ENCODE results near the gene PITPNC1. TPM values are rescaled to one million over a fixed set of nuclear protein-coding genes. Genes with fewer than 3 reads are reported as not detected.
A peak's percentile ranks its signal among the peaks of the same experiment; 100 is the strongest.
"Not testable (repeated sequence)": the region's sequence is repeated elsewhere in the genome, so short reads cannot be mapped to it uniquely, and the experiment has no call there.

The PITPNC1 gene
- total and polyA plus RNA-seq, 4 experiments from 2014 or later = 68.4 to 124 (median 89.9) TPM

DNA sequence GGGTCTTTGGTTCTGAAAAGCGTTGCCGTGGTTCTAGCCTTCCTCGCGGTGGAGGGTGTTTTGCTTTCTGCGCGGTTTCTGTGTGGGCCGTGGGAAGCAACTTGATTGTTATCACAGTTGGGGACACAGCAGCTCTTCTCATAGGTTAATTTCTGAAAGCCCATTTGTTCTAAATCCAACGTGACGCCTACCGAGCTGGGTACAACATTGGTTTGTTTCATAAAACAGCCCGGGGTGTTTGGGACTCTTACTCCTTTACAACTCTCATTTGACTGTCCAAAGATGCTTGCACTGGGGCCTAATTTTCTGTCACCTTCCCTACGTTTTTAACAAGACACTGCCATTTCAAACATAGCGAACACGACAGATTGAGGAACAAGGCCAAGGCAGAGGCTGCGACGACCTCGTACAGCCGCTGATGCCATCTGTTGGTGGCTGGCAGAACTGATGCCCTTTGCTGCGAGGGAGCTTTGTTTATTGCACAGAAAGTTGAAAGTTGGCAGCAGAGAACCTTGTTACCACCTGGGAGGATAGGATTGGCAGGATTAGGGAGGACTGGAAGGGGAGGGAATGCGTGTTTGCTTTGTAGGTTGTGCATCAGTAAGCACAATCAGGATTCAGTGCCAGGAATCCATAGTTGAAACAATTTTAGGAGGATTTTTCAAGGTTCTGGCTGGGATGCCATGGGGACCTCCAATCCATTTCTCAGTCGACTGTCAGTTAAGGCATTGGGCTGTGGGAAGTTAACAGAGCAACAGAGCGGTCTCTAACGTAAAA lies 98.3 kb downstream of the PITPNC1 start:
- H3K27ac Mint-ChIP-seq = peak overlapping the region; percentile 94 to 97 (median 96)
- Histone ChIP-seq H3K4me1 (ENCODE audit: insufficient read depth, low read length) (peaks cover 62% of the 10 kb centered on the region), H3K36me3 (ENCODE audit: insufficient read depth, low read length) (no peaks in the 10 kb centered on the region), H3K27me3 (ENCODE audit: insufficient read depth, low read length) (no peaks in the 10 kb centered on the region), H3K9me3 (ENCODE audit: control insufficient read depth in 1 of 2, low read length in 2 of 2) (no peaks in the 10 kb centered on the region), H3K27ac (ENCODE audit: low read depth, low read length) (peak overlapping the region; percentile 64), H3K4me3 (ENCODE audit: low read length in 2 of 2) (peak overlapping the region in 1 of 2 donors; percentile 36)
- ChIA-PET CTCF (ENCODE audit: partially characterized antibody) (interaction anchor here (0.6 to 17.7 kb wide), 26 partner anchors 9 to 242 kb away, joined by 3 to 605 read pairs (median 5); partner anchors contain the start of genes PITPNC1 and PSMD12), POLR2A (ENCODE audit: partially characterized antibody) (interaction anchor here (0.6 to 8.5 kb wide), 28 partner anchors 8 to 214 kb away, joined by 3 to 258 read pairs (median 5); partner anchors contain the start of genes PITPNC1 and PSMD12)
- H3K36me3 Mint-ChIP-seq = peaks cover 0 to 5% of the 10 kb centered on the region in 2 donors
- peak; percentile 84 to 87 (median 86) for DNase-seq
- H3K4me1 Mint-ChIP-seq = peaks cover 53 to 76% (median 63%) of the 10 kb centered on the region in 4 donors
- intact Hi-C loops (cut with micrococcal nuclease) = loop anchor here (1.0 to 2.0 kb wide), 8 partner anchors 23 to 213 kb away; no protein-coding TSS in a partner anchor
- H3K27me3 Mint-ChIP-seq = no peaks in the 10 kb centered on the region
- peak overlapping the region; percentile 76 to 86 (median 82) for H3K4me3 Mint-ChIP-seq
- no peaks in the 10 kb centered on the region for H3K9me3 Mint-ChIP-seq

DNA sequence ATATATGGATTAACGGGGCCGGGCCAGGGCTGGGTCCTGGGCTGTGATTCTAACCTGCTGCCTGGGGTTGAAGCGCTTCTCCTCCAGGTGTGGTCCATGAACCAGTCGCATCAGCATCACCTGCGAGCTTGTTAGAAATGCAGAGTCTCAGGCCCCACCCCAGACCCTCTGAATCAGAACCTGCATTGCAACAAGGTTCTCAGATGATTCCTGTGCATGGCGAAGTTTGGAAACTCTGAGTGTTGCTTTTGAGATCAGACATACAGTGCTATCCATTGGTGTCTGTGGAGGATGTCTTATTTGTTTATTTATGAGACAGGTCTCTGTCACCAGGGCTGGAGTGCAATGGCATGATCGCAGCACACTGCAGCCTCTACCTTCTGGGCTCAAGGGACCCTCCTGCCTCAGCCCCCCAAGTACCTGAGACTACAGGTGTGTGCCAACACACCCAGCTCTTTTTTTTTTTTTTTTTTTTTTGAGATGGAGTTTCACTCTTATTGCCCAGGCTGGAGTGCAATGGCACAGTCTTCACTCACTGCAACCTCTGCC lies 99.8 kb downstream of the PITPNC1 start:
- H3K27me3 ChIP-seq (ENCODE audit: insufficient read depth, low read length) = no peaks in the 10 kb centered on the region
- no peak for DNase-seq
- H3K4me3 ChIP-seq (ENCODE audit: low read length in 2 of 2) = no peak overlapping the region
- intact Hi-C loops (cut with micrococcal nuclease) = no loop called here
- Mint-ChIP-seq H3K27ac (peak overlapping the region in 6 of 7 donors; percentile 61 to 97 (median 82)), H3K4me1 (peaks cover 52 to 76% (median 66%) of the 10 kb centered on the region in 4 donors), H3K4me3 (peak overlapping the region in 1 of 8 donors; percentile 26), H3K36me3 (peaks cover 0 to 1% of the 10 kb centered on the region in 2 donors), H3K9me3 (no peaks in the 10 kb centered on the region), H3K27me3 (no peaks in the 10 kb centered on the region)
- H3K9me3 ChIP-seq (ENCODE audit: control insufficient read depth in 1 of 2, low read length in 2 of 2) = no peaks in the 10 kb centered on the region
- H3K36me3 ChIP-seq (ENCODE audit: insufficient read depth, low read length) = no peaks in the 10 kb centered on the region
- ChIA-PET CTCF (ENCODE audit: partially characterized antibody) (interaction anchor here (0.6 to 17.7 kb wide), 13 partner anchors 8 to 210 kb away, joined by 3 to 605 read pairs (median 6); partner anchors contain the start of genes PITPNC1 and PSMD12), POLR2A (ENCODE audit: partially characterized antibody) (interaction anchor here (1.7 to 8.5 kb wide), 5 partner anchors 10 to 98 kb away, joined by 7 to 258 read pairs (median 104); partner anchors contain the start of gene PITPNC1)
- H3K4me1 ChIP-seq (ENCODE audit: insufficient read depth, low read length) = peaks cover 61% of the 10 kb centered on the region
- H3K27ac ChIP-seq (ENCODE audit: low read depth, low read length) = peak overlapping the region; percentile 55

DNA sequence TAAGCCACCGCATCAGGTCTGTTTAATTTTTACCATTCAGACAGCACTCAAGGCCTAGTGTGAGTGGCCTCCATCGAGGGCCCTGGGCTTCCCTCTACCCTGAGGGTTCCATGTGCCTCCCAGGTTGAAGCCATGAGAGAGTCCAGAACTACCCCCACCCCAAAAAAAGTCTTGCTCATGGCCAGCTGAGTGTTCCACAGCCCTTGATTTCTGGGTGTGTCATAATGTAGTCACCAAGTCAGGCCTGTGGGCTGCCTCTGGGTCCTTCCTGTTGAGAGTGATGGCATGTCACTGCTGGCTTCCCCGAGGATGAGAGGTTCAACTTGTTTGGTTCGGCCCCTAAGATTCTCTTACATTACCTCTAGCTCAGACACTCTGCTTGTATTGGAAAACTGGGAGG lies 100.6 kb downstream of the PITPNC1 start:
- Histone ChIP-seq H3K9me3 (ENCODE audit: control insufficient read depth in 1 of 2, low read length in 2 of 2) (no peaks in the 10 kb centered on the region), H3K27ac (ENCODE audit: low read depth, low read length) (peak overlapping the region; percentile 55), H3K27me3 (ENCODE audit: insufficient read depth, low read length) (no peaks in the 10 kb centered on the region), H3K4me1 (ENCODE audit: insufficient read depth, low read length) (peaks cover 61% of the 10 kb centered on the region), H3K4me3 (ENCODE audit: low read length in 2 of 2) (peak overlapping the region in 1 of 2 donors; percentile 16), H3K36me3 (ENCODE audit: insufficient read depth, low read length) (no peaks in the 10 kb centered on the region)
- peak overlapping the region; percentile 66 to 87 (median 79) for H3K4me3 Mint-ChIP-seq
- ChIA-PET CTCF (ENCODE audit: partially characterized antibody) (interaction anchor here (1.5 to 17.7 kb wide), 7 partner anchors 9 to 101 kb away, joined by 3 to 605 read pairs (median 47); partner anchors contain the start of genes PITPNC1 and PSMD12), POLR2A (ENCODE audit: partially characterized antibody) (interaction anchor here (1.2 to 8.5 kb wide), 10 partner anchors 9 to 240 kb away, joined by 3 to 258 read pairs (median 10); partner anchors contain the start of genes NOL11 and PITPNC1)
- H3K4me1 Mint-ChIP-seq = peaks cover 55 to 80% (median 67%) of the 10 kb centered on the region in 4 donors
- no peaks in the 10 kb centered on the region for H3K9me3 Mint-ChIP-seq
- H3K27me3 Mint-ChIP-seq = no peaks in the 10 kb centered on the region
- H3K36me3 Mint-ChIP-seq = no peaks in the 10 kb centered on the region
- intact Hi-C loops (cut with micrococcal nuclease) = no loop called here
- DNase-seq = peak in 2 of 5 donors; percentile 39 to 73
- peak overlapping the region; percentile 92 to 97 (median 96) for H3K27ac Mint-ChIP-seq

DNA sequence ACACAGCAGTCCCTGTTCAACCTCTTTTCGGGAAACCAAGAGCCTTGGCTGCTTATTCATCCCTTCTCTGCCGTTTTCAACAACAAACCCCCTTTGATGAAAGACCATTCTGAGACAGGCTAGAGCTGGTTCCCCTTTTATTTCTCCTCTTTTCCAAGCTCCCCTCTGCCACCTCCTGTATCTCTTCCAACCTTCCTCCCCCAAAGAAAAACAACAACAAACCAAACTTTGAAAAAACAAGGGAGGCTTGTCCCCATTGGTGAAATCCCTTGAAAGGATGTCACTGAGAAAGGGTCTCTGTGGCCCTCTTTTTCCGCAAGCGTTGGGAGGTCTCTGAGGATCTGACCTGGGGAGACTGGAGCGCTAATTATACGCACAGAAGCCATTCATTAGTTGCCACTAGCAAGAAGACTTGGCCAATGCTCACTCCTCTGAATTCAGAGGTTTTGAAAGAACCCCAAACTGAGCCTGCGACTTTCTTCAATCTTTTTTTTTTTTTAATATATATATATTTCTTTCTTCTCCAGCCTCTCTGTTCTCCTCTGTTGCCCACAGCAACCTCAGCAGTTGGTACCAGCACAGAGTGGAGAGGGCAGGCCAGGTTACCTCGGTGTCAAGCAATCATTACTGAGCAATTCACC lies 101.4 kb downstream of the PITPNC1 start:
- Histone ChIP-seq H3K4me3 (ENCODE audit: low read length in 2 of 2) (peak overlapping the region in 1 of 2 donors; percentile 16), H3K4me1 (ENCODE audit: insufficient read depth, low read length) (peaks cover 60% of the 10 kb centered on the region), H3K9me3 (ENCODE audit: control insufficient read depth in 1 of 2, low read length in 2 of 2) (no peaks in the 10 kb centered on the region), H3K27ac (ENCODE audit: low read depth, low read length) (peak overlapping the region; percentile 55), H3K36me3 (ENCODE audit: insufficient read depth, low read length) (no peaks in the 10 kb centered on the region), H3K27me3 (ENCODE audit: insufficient read depth, low read length) (no peaks in the 10 kb centered on the region)
- Mint-ChIP-seq H3K36me3 (no peaks in the 10 kb centered on the region), H3K9me3 (no peaks in the 10 kb centered on the region), H3K4me3 (peak overlapping the region; percentile 66 to 87 (median 79)), H3K4me1 (peaks cover 55 to 81% (median 67%) of the 10 kb centered on the region in 4 donors), H3K27ac (peak overlapping the region; percentile 92 to 97 (median 96)), H3K27me3 (no peaks in the 10 kb centered on the region)
- ChIA-PET CTCF (ENCODE audit: partially characterized antibody) (interaction anchor here (1.4 to 17.7 kb wide), 7 partner anchors 10 to 102 kb away, joined by 3 to 605 read pairs (median 47); partner anchors contain the start of genes PITPNC1 and PSMD12), POLR2A (ENCODE audit: partially characterized antibody) (interaction anchor here (0.5 to 8.5 kb wide), 11 partner anchors 8 to 239 kb away, joined by 3 to 258 read pairs (median 7); partner anchors contain the start of genes NOL11 and PITPNC1)
- intact Hi-C loops (cut with micrococcal nuclease) = no loop called here
- DNase-seq = peak in 1 of 5 donors; percentile 15

DNA sequence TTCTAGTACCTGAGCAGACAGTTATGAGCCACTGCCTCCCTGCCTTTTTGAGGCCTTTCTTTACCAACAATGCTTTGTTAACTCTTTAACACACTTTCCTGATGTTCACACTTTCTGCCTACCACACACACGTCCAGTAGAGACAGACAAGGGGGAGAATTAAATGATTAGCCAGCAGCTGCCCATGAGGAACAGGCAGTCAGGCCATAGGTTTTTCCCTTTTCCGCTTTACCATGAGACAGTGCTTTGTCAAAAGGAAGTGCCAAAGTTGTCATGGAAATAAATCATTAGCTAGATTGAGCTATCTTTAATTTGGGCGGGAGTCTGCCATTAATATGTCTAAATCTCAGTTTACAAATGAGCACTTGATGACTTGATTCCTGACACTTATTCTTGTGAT lies 102.1 kb downstream of the PITPNC1 start:
- Histone ChIP-seq H3K36me3 (ENCODE audit: insufficient read depth, low read length) (no peaks in the 10 kb centered on the region), H3K9me3 (ENCODE audit: control insufficient read depth in 1 of 2, low read length in 2 of 2) (no peaks in the 10 kb centered on the region), H3K27ac (ENCODE audit: low read depth, low read length) (peak overlapping the region; percentile 23), H3K4me1 (ENCODE audit: insufficient read depth, low read length) (peaks cover 54% of the 10 kb centered on the region), H3K4me3 (ENCODE audit: low read length in 2 of 2) (no peak overlapping the region), H3K27me3 (ENCODE audit: insufficient read depth, low read length) (no peaks in the 10 kb centered on the region)
- Mint-ChIP-seq H3K27me3 (no peaks in the 10 kb centered on the region), H3K36me3 (no peaks in the 10 kb centered on the region), H3K9me3 (peaks cover 0 to 3% (median 0%) of the 10 kb centered on the region in 8 donors), H3K4me3 (peak overlapping the region in 7 of 8 donors; percentile 17 to 87 (median 70)), H3K4me1 (peaks cover 51 to 77% (median 63%) of the 10 kb centered on the region in 4 donors), H3K27ac (peak overlapping the region; percentile 92 to 97 (median 96))
- no peak for DNase-seq
- CTCF ChIA-PET (ENCODE audit: partially characterized antibody) = interaction anchor here (0.9 to 17.7 kb wide), 3 partner anchors 26 to 102 kb away, joined by 3 to 605 read pairs (median 6); partner anchors contain the start of genes PITPNC1 and PSMD12
- POLR2A ChIA-PET (ENCODE audit: partially characterized antibody) = interaction anchor here (8.5 kb wide), 1 partner anchor 101 kb away, joined by 258 read pairs; the partner anchor contains the start of gene PITPNC1
- intact Hi-C loops (cut with micrococcal nuclease) = no loop called here

DNA sequence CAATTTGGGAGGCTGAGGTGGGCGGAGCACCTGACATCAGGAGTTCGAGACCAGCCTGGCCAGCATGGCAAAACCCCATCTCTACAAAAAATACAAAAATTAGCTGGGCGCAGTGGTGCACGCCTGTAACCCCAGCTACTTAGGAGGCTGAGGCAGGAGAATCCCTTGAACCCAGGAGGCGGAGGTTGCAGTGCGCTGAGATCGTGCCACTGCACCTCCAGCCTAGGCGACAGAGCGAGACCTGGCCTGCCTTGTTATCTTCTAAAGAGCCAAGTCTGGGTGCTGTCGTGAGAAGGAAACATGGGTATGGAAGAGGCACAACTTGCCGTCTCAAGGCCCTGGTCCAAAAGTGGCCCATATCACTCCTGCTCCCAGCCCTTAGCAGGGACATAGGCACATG lies 103.9 kb downstream of the PITPNC1 start:
- H3K36me3 ChIP-seq (ENCODE audit: insufficient read depth, low read length); H3K27me3 ChIP-seq (ENCODE audit: insufficient read depth, low read length); H3K9me3 ChIP-seq (ENCODE audit: control insufficient read depth in 1 of 2, low read length in 2 of 2); H3K27ac ChIP-seq (ENCODE audit: low read depth, low read length); H3K27me3 Mint-ChIP-seq; H3K36me3 Mint-ChIP-seq; H3K4me3 ChIP-seq (ENCODE audit: low read length in 2 of 2); H3K9me3 Mint-ChIP-seq; H3K4me3 Mint-ChIP-seq; DNase-seq; intact Hi-C loops (cut with micrococcal nuclease): not testable (repeated sequence)
- H3K4me1 Mint-ChIP-seq = peaks cover 42 to 74% (median 56%) of the 10 kb centered on the region in 4 donors
- POLR2A ChIA-PET (ENCODE audit: partially characterized antibody) = interaction anchor here (2.4 to 4.4 kb wide), 2 partner anchors 40 to 102 kb away, joined by 10 to 27 read pairs; partner anchors contain the start of gene PITPNC1
- CTCF ChIA-PET (ENCODE audit: partially characterized antibody) = interaction anchor here (0.5 to 17.7 kb wide), 2 partner anchors 104 to 209 kb away, joined by 4 to 605 read pairs; partner anchors contain the start of genes PITPNC1 and PSMD12
- H3K4me1 ChIP-seq (ENCODE audit: insufficient read depth, low read length) = peaks cover 41% of the 10 kb centered on the region
- H3K27ac Mint-ChIP-seq = peak overlapping the region in 2 of 7 donors; percentile 23 to 52

Data from CD4-positive, alpha-beta memory T cell (primary cell).